Upper lobe of left lung (tissue), 6 donors: ENCODE results near the gene IKBIP. TPM values are rescaled to one million over a fixed set of nuclear protein-coding genes. Genes with fewer than 3 reads are reported as not detected.
"Not testable (repeated sequence)": the region's sequence is repeated elsewhere in the genome, so short reads cannot be mapped to it uniquely, and the experiment has no call there.

ENCODE experiments used
- ATAC-seq, 2 donors: fragments of 200-7000 bp; cut with Tn5 transposase; one replicate each; pipeline ENCODE4 v1.9.1; 2022; ENCODE audit warnings: mild to moderate bottlenecking in 2 of 2, moderate library complexity in 2 of 2; ENCODE audit not compliant: low FRiP score in 2 of 2
- DNase-seq, 2 donors: peaks; one replicate each; pipeline ENCODE4 v3.0.0-alpha.2; 2019 to 2020
- H3K27ac ChIP-seq, 4 donors: fragments of 200-600 bp; sonication (generic); one replicate each; pipeline ENCODE4 v1.5.1; 2016 to 2019
- H3K27me3 ChIP-seq, 4 donors: fragments of 200-600 bp; sonication (generic); one replicate each; pipeline ENCODE4 v1.5.1; 2017 to 2019
- H3K36me3 ChIP-seq, 4 donors: fragments of 200-600 bp; sonication (generic); one replicate each; pipeline ENCODE4 v1.5.1; 2016 to 2019
- H3K4me1 ChIP-seq, 4 donors: fragments of 200-600 bp; sonication (generic); one replicate each; pipeline ENCODE4 v1.5.1; 2018 to 2019
- H3K4me3 ChIP-seq, 4 donors: fragments of 200-600 bp; sonication (generic); one replicate each; pipeline ENCODE4 v1.5.1; 2017 to 2019; ENCODE audit warnings: mild to moderate bottlenecking in 2 of 4, moderate library complexity in 1 of 4
- H3K9me3 ChIP-seq, 4 donors: fragments of 200-600 bp; sonication (generic); one replicate each; pipeline ENCODE4 v1.5.1; 2018 to 2019
- EP300 ChIP-seq, 4 donors: sonication (generic); formaldehyde crosslinking; IDR thresholded peaks; one replicate each; pipeline ENCODE4 v1.5.1; 2017; ENCODE audit warnings: antibody characterized with exemption in 4 of 4, control low read depth in 2 of 4
- POLR2A ChIP-seq, 4 donors: fragments of 450-650 bp; IDR thresholded peaks; one replicate each; pipeline ENCODE4 v1.5.1; 2016 to 2017; ENCODE audit warnings: antibody characterized with exemption in 4 of 4, mild to moderate bottlenecking in 2 of 4
- POLR2AphosphoS5 ChIP-seq, 2 donors: sonication (generic); formaldehyde crosslinking; IDR thresholded peaks; one replicate each; pipeline ENCODE4 v1.5.1; 2017; ENCODE audit warnings: antibody characterized with exemption in 2 of 2
- WGBS, 2 donors: methylation state at CpG; one replicate each; pipeline ENCODE4 v1.1.5; 2017 to 2018; 5-methylcytosine and 5-hydroxymethylcytosine counted together
- small RNA-seq, 4 donors: library from RNA; depleted of rRNA; stranded (forward); fragments of <200 nt; gene quantifications; one replicate each; pipeline ENCODE3, GENCODE V24; 2016
- total RNA-seq, 6 donors: library from RNA; depleted of rRNA in 4 of 6; stranded (reverse); fragments of >200 nt in 4 of 6; gene quantifications; one replicate each; pipeline versions ENCODE4 v1.1.0 to v1.2.1, GENCODE V29; 2016 to 2021
- TF ChIP-seq, protein P1 (sequence below), 6 experiments: fragments of 450-650 bp in 4 of 6; fragments of 200-600 bp in 2 of 6; sonication (generic) in 2 of 6; IDR thresholded peaks; one replicate each; pipeline ENCODE4 v1.5.1; 2016 to 2019; ENCODE audit warnings: antibody characterized with exemption in 6 of 6
- donor health status: DM: no; HTN: no; CAD: no; lungs with moderate emphysema.
- donor health status: DM: no; HTN: yes; CAD: no; lungs with severe emphysema.

The IKBIP gene
- total RNA-seq, 6 donors from 2014 or later, result 1.0 to 17.8 (median 11.2) TPM

DNA sequence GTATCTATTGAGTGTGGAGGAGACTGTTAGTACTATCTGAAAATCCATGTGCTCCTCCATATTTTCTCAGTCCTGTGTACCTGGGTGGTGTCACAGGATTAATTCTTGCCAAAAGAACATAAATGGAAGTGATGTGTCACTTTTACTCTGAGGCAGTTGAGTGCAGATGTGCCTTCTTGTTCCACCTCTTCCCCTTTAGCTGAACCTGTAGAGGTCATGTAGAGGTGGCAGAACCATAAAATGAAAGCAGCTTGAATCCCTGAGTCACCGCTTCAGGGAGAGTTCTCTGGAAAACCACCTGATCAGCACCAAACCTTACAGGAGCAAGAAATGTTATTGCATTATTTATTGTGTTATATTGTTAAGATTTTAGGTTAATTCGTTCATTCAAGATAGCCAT is 65.8 kb downstream of the IKBIP start:
- TF ChIP-seq, protein P1, sequence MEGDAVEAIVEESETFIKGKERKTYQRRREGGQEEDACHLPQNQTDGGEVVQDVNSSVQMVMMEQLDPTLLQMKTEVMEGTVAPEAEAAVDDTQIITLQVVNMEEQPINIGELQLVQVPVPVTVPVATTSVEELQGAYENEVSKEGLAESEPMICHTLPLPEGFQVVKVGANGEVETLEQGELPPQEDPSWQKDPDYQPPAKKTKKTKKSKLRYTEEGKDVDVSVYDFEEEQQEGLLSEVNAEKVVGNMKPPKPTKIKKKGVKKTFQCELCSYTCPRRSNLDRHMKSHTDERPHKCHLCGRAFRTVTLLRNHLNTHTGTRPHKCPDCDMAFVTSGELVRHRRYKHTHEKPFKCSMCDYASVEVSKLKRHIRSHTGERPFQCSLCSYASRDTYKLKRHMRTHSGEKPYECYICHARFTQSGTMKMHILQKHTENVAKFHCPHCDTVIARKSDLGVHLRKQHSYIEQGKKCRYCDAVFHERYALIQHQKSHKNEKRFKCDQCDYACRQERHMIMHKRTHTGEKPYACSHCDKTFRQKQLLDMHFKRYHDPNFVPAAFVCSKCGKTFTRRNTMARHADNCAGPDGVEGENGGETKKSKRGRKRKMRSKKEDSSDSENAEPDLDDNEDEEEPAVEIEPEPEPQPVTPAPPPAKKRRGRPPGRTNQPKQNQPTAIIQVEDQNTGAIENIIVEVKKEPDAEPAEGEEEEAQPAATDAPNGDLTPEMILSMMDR (IDR thresholded peaks at IDR 0.05), result no peak
- TF ChIP-seq POLR2AphosphoS5 (IDR thresholded peaks at IDR 0.05), result no peak
- TF ChIP-seq POLR2A (IDR thresholded peaks at IDR 0.05), result no peak
- TF ChIP-seq EP300 (IDR thresholded peaks at IDR 0.05), result no peak
- Histone ChIP-seq H3K27ac (no peak overlapping the region), H3K4me1 (no peaks in the 10 kb centered on the region), H3K9me3 (no peaks in the 10 kb centered on the region), H3K4me3 (no peak overlapping the region), H3K36me3 (no peaks in the 10 kb centered on the region), H3K27me3 (no peaks in the 10 kb centered on the region)
- no peak for DNase-seq
- WGBS, 2 donors, result 90 to 91% methylated on average over 2 of the region's 2 CpGs
- no peak for ATAC-seq

DNA sequence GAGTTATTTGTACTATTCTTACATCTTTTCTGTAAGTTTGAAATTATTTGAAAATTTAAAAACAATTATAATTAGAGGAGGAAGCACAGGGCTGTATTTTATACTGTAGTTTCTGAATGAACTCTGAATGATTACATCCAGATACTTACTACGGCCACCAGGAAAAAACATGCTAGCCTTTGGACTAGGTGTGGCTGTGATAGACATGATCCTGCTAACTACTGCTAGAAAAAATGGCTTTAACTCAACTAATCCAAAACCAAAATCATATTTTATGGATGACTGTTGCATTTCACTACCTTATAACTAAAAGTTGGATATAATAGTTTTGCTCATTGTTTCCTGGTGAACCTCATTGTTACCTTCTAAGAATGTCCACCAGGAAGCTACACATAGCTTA is 66.2 kb downstream of the IKBIP start:
- TF ChIP-seq, protein P1 (IDR thresholded peaks at IDR 0.05), result no peak
- no peak for TF ChIP-seq POLR2A (IDR thresholded peaks at IDR 0.05)
- TF ChIP-seq POLR2AphosphoS5 (IDR thresholded peaks at IDR 0.05), result no peak
- no peak for TF ChIP-seq EP300 (IDR thresholded peaks at IDR 0.05)
- no peaks in the 10 kb centered on the region for H3K36me3 ChIP-seq
- no peaks in the 10 kb centered on the region for H3K27me3 ChIP-seq
- 77 to 89% methylated on average over 1 of the region's 1 CpG for WGBS, 2 donors
- H3K4me3 ChIP-seq, result no peak overlapping the region
- DNase-seq (no peak), ATAC-seq (no peak)
- no peaks in the 10 kb centered on the region for H3K9me3 ChIP-seq
- no peak overlapping the region for H3K27ac ChIP-seq
- no peaks in the 10 kb centered on the region for H3K4me1 ChIP-seq

DNA sequence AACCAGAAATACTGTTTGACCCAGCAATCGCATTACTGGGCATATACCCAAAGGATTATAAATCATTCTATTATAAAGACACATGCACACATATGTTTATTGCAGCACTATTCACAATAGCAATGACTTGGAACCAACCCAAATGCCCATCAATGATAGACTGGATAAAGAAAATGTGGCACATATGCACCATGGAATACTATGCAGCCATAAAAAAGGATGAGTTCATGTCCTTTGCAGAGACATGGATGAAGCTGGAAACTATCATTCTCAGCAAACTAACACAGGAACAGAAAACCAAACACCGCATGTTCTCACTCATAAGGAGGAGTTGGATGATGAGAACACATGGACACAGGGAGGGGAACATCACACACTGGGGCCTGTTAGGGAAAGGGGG is 67.8 kb downstream of the IKBIP start:
- H3K27me3 ChIP-seq, H3K9me3 ChIP-seq, DNase-seq, ATAC-seq, H3K27ac ChIP-seq, H3K36me3 ChIP-seq, H3K4me1 ChIP-seq, H3K4me3 ChIP-seq: not testable (repeated sequence)
- WGBS, 2 donors, result 83 to 86% methylated on average over 2 of the region's 2 CpGs

DNA sequence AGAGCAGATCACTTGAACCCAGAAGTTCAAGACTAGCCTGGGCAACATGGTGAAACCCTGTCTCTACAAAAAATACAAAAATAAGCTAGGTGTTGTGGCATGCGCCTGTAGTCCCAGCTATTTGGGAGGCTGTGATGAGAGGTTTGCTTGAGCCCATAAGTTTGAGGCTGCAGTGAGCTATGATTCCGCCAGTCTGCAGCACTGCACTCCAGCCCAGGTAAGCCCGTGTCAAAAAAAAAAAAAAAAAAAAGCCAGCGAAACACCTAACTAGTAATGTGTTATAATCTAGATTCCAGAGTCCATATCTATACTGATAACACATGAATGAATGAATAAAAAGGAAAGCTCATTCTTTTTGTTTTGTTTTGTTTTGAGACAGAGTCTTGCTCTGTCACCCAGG is 69.6 kb downstream of the IKBIP start:
- H3K36me3 ChIP-seq, result no peaks in the 10 kb centered on the region
- 89 to 99% methylated on average over 4 of the region's 4 CpGs for WGBS, 2 donors
- H3K4me3 ChIP-seq, result no peak overlapping the region
- H3K4me1 ChIP-seq, result no peaks in the 10 kb centered on the region
- TF ChIP-seq, protein P1 (IDR thresholded peaks at IDR 0.05), result no peak
- no peak for TF ChIP-seq POLR2A (IDR thresholded peaks at IDR 0.05)
- TF ChIP-seq POLR2AphosphoS5 (IDR thresholded peaks at IDR 0.05), result no peak
- TF ChIP-seq EP300 (IDR thresholded peaks at IDR 0.05), result no peak
- H3K27me3 ChIP-seq, result no peaks in the 10 kb centered on the region
- DNase-seq (no peak), ATAC-seq (no peak)
- H3K27ac ChIP-seq, result no peak overlapping the region
- no peaks in the 10 kb centered on the region for H3K9me3 ChIP-seq

Small RNAs within 50 kb of the gene (small RNA-seq; reads per million reads assigned to genes)
- gene SNORA53, result 2.0 to 12.8 (median 4.4) reads per million in 4 donors

Other genes with a start within 250 kb of the IKBIP start
- gene TMPO, start 129.2 kb downstream of the IKBIP start, total RNA-seq, result 100 to 1,000 TPM in 2 of 6 donors, 10 to 100 TPM in 4; 40.0 to 124 (median 67.4) TPM
- gene SLC25A3, start 51.1 kb downstream of the IKBIP start, total RNA-seq, result 100 to 1,000 TPM; 185 to 483 (median 347) TPM
- 10 to 100 TPM; 11.1 to 25.9 (median 17.7) TPM for gene APAF1, start 502 bp upstream of the IKBIP start, total RNA-seq